ENCODE results near the gene BBS12. TPM values are rescaled to one million over a fixed set of nuclear protein-coding genes. Genes with fewer than 3 reads are reported as not detected.

BBS12 gene
- total RNA-seq, 2 experiments from 2014 or later = 1.8 to 3.2 TPM

- intact Hi-C loops (cut with micrococcal nuclease; ENCODE audit: unreplicated experiment) = no loop called here
- CTCF ChIA-PET (ENCODE audit: unreplicated experiment) = no interaction called here
- no peaks in the 10 kb centered on the region for H4K20me1 ChIP-seq (ENCODE audit: insufficient read depth, low read length)
- no peak overlapping the region for H2AFZ ChIP-seq (ENCODE audit: low read length)
- POLR2A ChIA-PET = interaction anchor here (0.9 to 1.0 kb wide), 2 partner anchors 15 to 72 kb away, joined by 4 read pairs; no protein-coding TSS in a partner anchor
- H3K27ac ChIP-seq (ENCODE audit: low read depth, low read length, poor library complexity, severe bottlenecking) = no peak overlapping the region
- H3K4me3 ChIP-seq (ENCODE audit: low read depth, low read length, poor library complexity, severe bottlenecking) = no peak overlapping the region
- H3K36me3 ChIP-seq (ENCODE audit: insufficient read depth, low read length) = no peaks in the 10 kb centered on the region
- no peaks in the 10 kb centered on the region for H3K9me2 ChIP-seq (ENCODE audit: insufficient read depth, low read length)
- no peak for DNase-seq (ENCODE audit: low spot score)
- no TSS peak for BruUV-seq (replicated peaks)
- no peaks in the 10 kb centered on the region for H3K4me1 ChIP-seq (ENCODE audit: insufficient read depth, low read length, poor library complexity, severe bottlenecking)
- H3K79me2 ChIP-seq (ENCODE audit: insufficient read depth, low read depth, low read length) = no peaks in the 10 kb centered on the region
- no peaks in the 10 kb centered on the region for H3K9me3 ChIP-seq (ENCODE audit: low read length)
- no peak overlapping the region for H3K4me2 ChIP-seq (ENCODE audit: low read length)
- TF ChIP-seq CTCF (conservative IDR thresholded peaks at IDR 0.05; ENCODE audit: low read length) (no peak), EZH2phosphoT487 (IDR thresholded peaks at IDR 0.05; ENCODE audit: borderline replicate concordance, low read depth, low read length) (no peak)
Observed at GRCh38 chr4:122709236-122709635, 23.3 kb upstream of the BBS12 start.

- Histone ChIP-seq H3K4me2 (ENCODE audit: low read length) (no peak overlapping the region), H4K20me1 (ENCODE audit: insufficient read depth, low read length) (no peaks in the 10 kb centered on the region), H3K9me3 (ENCODE audit: low read length) (no peaks in the 10 kb centered on the region), H3K9me2 (ENCODE audit: insufficient read depth, low read length) (no peaks in the 10 kb centered on the region), H2AFZ (ENCODE audit: low read length) (no peak overlapping the region), H3K4me1 (ENCODE audit: insufficient read depth, low read length, poor library complexity, severe bottlenecking) (no peaks in the 10 kb centered on the region), H3K4me3 (ENCODE audit: low read depth, low read length, poor library complexity, severe bottlenecking) (no peak overlapping the region), H3K36me3 (ENCODE audit: insufficient read depth, low read length) (no peaks in the 10 kb centered on the region), H3K79me2 (ENCODE audit: insufficient read depth, low read depth, low read length) (no peaks in the 10 kb centered on the region), H3K27ac (ENCODE audit: low read depth, low read length, poor library complexity, severe bottlenecking) (no peak overlapping the region)
- no TSS peak for BruUV-seq (replicated peaks)
- DNase-seq (ENCODE audit: low spot score) = no peak
- TF ChIP-seq CTCF (conservative IDR thresholded peaks at IDR 0.05; ENCODE audit: low read length) (no peak), EZH2phosphoT487 (IDR thresholded peaks at IDR 0.05; ENCODE audit: borderline replicate concordance, low read depth, low read length) (no peak)
- intact Hi-C loops (cut with micrococcal nuclease; ENCODE audit: unreplicated experiment) = loop anchor here (10.0 kb wide), 1 partner anchor 806 kb away; no protein-coding TSS in a partner anchor
- POLR2A ChIA-PET = no interaction called here
- CTCF ChIA-PET (ENCODE audit: unreplicated experiment) = no interaction called here
Observed at GRCh38 chr4:122710434-122711308, 21.8 kb upstream of the BBS12 start.

GRCh38 chr4:122711919-122712318 is 20.6 kb upstream of the BBS12 start:
- intact Hi-C loops (cut with micrococcal nuclease; ENCODE audit: unreplicated experiment) = loop anchor here (10.0 kb wide), 1 partner anchor 807 kb away; no protein-coding TSS in a partner anchor
- ChIA-PET CTCF (ENCODE audit: unreplicated experiment) (no interaction called here), POLR2A (no interaction called here)
- Histone ChIP-seq H3K4me3 (ENCODE audit: low read depth, low read length, poor library complexity, severe bottlenecking) (no peak overlapping the region), H4K20me1 (ENCODE audit: insufficient read depth, low read length) (no peaks in the 10 kb centered on the region), H3K4me1 (ENCODE audit: insufficient read depth, low read length, poor library complexity, severe bottlenecking) (no peaks in the 10 kb centered on the region), H3K9me3 (ENCODE audit: low read length) (no peaks in the 10 kb centered on the region), H2AFZ (ENCODE audit: low read length) (no peak overlapping the region), H3K79me2 (ENCODE audit: insufficient read depth, low read depth, low read length) (no peaks in the 10 kb centered on the region), H3K36me3 (ENCODE audit: insufficient read depth, low read length) (no peaks in the 10 kb centered on the region), H3K4me2 (ENCODE audit: low read length) (no peak overlapping the region), H3K27ac (ENCODE audit: low read depth, low read length, poor library complexity, severe bottlenecking) (no peak overlapping the region), H3K9me2 (ENCODE audit: insufficient read depth, low read length) (no peaks in the 10 kb centered on the region)
- no TSS peak for BruUV-seq (replicated peaks)
- TF ChIP-seq CTCF (conservative IDR thresholded peaks at IDR 0.05; ENCODE audit: low read length) (no peak), EZH2phosphoT487 (IDR thresholded peaks at IDR 0.05; ENCODE audit: borderline replicate concordance, low read depth, low read length) (no peak)
- DNase-seq (ENCODE audit: low spot score) = no peak

All from OCI-LY7 (cell line).